Esophagus squamous epithelium (tissue), 5 donors: ENCODE results near the gene MPC1L. TPM values are rescaled to one million over a fixed set of nuclear protein-coding genes. Genes with fewer than 3 reads are reported as not detected.

ENCODE experiments used
- DNase-seq: peaks from one replicate; lab custom pipeline; 2025; lab: John Stamatoyannopoulos, UW
- H3K27ac ChIP-seq, 4 donors: fragments of 200-600 bp; sonication (generic); one replicate each; pipeline ENCODE4 v1.5.1; 2016 to 2019; ENCODE audit warnings: mild to moderate bottlenecking in 1 of 4
- H3K27me3 ChIP-seq, 4 donors: fragments of 200-600 bp; sonication (generic); 1 replicate in 3 of 4; 2 replicates in 1 of 4; pipeline versions ENCODE4 v1.5.1 to v1.6.0; 2017 to 2021; ENCODE audit warnings: antibody characterized with exemption in 1 of 4
- H3K36me3 ChIP-seq, 3 donors: fragments of 200-600 bp; sonication (generic); one replicate each; pipeline ENCODE4 v1.5.1; 2016 to 2019
- H3K4me1 ChIP-seq, 3 donors: fragments of 200-600 bp; sonication (generic); one replicate each; pipeline ENCODE4 v1.5.1; 2017 to 2019
- H3K4me3 ChIP-seq, 4 donors: fragments of 200-600 bp; sonication (generic); 1 replicate in 3 of 4; 2 replicates in 1 of 4; pipeline ENCODE4 v1.5.1; 2016 to 2019; ENCODE audit warnings: mild to moderate bottlenecking in 2 of 4, moderate library complexity in 1 of 4
- H3K9me3 ChIP-seq, 3 donors: fragments of 200-600 bp; sonication (generic); one replicate each; pipeline ENCODE4 v1.5.1; 2016 to 2019
- CTCF ChIP-seq, 6 experiments: fragments of 450-650 bp in 4 of 6; fragments of 200-600 bp in 2 of 6; sonication (generic) in 2 of 6; IDR thresholded peaks; one replicate each; pipeline ENCODE4 v1.5.1; 2016 to 2019; ENCODE audit warnings: antibody characterized with exemption in 6 of 6, mild to moderate bottlenecking in 4 of 6, moderate library complexity in 4 of 6
- POLR2A ChIP-seq, 4 donors: fragments of 450-650 bp; IDR thresholded peaks; one replicate each; pipeline ENCODE4 v1.6.1; 2017; ENCODE audit warnings: antibody characterized with exemption in 4 of 4, mild to moderate bottlenecking in 4 of 4, moderate library complexity in 3 of 4
- WGBS, 2 donors: methylation state at CpG; one replicate each; pipeline ENCODE4 v1.1.5; 2018; 5-methylcytosine and 5-hydroxymethylcytosine counted together
- intact Hi-C: fragments of 100-400 bp; cut with DNase I; formaldehyde crosslinking; loops from one replicate; pipeline ENCODE4 v1.15.0; 2022
- total RNA-seq, 4 donors: library from RNA; depleted of rRNA; stranded (reverse); fragments of >200 nt; gene quantifications; one replicate each; pipeline ENCODE4 v1.1.0, GENCODE V29; 2016
- donor health status: DM: yes; HTN: yes; CAD: no.

MPC1L gene
- total RNA-seq, 4 donors from 2014 or later = not detected

- Histone ChIP-seq H3K27me3 (no peaks in the 10 kb centered on the region), H3K27ac (peak overlapping the region; percentile 84 to 92 (median 85)), H3K4me1 (peaks cover 8 to 50% (median 22%) of the 10 kb centered on the region in 3 donors), H3K9me3 (no peaks in the 10 kb centered on the region), H3K36me3 (no peaks in the 10 kb centered on the region), H3K4me3 (peak overlapping the region; percentile 66 to 86 (median 76))
- 0 to 15% methylated on average over 9 to 17 of the region's 33 CpGs for WGBS, 2 donors
- TF ChIP-seq POLR2A (IDR thresholded peaks at IDR 0.05) (no peak), CTCF (IDR thresholded peaks at IDR 0.05) (no peak)
- intact Hi-C loops = no loop called here
- DNase-seq = no peak
Measured at GRCh38 chrX:40646489-40647306, 23.5 kb downstream of the MPC1L start.

- H3K36me3 ChIP-seq = peaks cover 0 to 3% (median 0%) of the 10 kb centered on the region in 3 donors
- H3K9me3 ChIP-seq = no peaks in the 10 kb centered on the region
- H3K27me3 ChIP-seq = no peaks in the 10 kb centered on the region
- H3K4me3 ChIP-seq = peak within 1 kb of the TSS; percentile 66 to 86 (median 76)
- intact Hi-C loops = no loop called here
- TF ChIP-seq POLR2A (IDR thresholded peaks at IDR 0.05) (peak in 2 of 4 donors; percentile 46 to 87), CTCF (IDR thresholded peaks at IDR 0.05) (no peak)
- peaks cover 5 to 41% (median 22%) of the 10 kb centered on the region in 3 donors for H3K4me1 ChIP-seq
- H3K27ac ChIP-seq = peak within 1 kb of the TSS; percentile 84 to 92 (median 85)
- 9 to 23% methylated on average over 4 to 10 of the region's 66 CpGs for WGBS, 2 donors
- DNase-seq = peak; percentile 63
Measured at GRCh38 chrX:40647307-40648197, 24.3 kb downstream of the MPC1L start, which contains the start of gene CXorf38. TSS of gene CXorf38 (minus strand) at chrX:40647561. CDS start at chrX:40647520, 41 bp downstream.

- peak; percentile 66 to 86 (median 81) for TF ChIP-seq CTCF (IDR thresholded peaks at IDR 0.05)
- no peak for TF ChIP-seq POLR2A (IDR thresholded peaks at IDR 0.05)
- intact Hi-C loops = loop anchor here (10.0 kb wide), 1 partner anchor 143 kb away; no protein-coding TSS in a partner anchor
- no peaks in the 10 kb centered on the region for H3K27me3 ChIP-seq
- H3K36me3 ChIP-seq = peaks cover 0 to 28% (median 4%) of the 10 kb centered on the region in 3 donors
- WGBS, 2 donors = 3 to 4% methylated on average over 3 of the region's 3 CpGs
- H3K9me3 ChIP-seq = no peaks in the 10 kb centered on the region
- H3K27ac ChIP-seq = peak overlapping the region in 1 of 4 donors; percentile 12
- no peak for DNase-seq
- peaks cover 0 to 5% (median 4%) of the 10 kb centered on the region in 3 donors for H3K4me1 ChIP-seq
- H3K4me3 ChIP-seq = no peak overlapping the region
Measured at GRCh38 chrX:40651620-40652223, 28.5 kb downstream of the MPC1L start.

GRCh38 chrX:40652664-40653063 lies 29.4 kb downstream of the MPC1L start:
- Histone ChIP-seq H3K36me3 (peaks cover 0 to 38% (median 4%) of the 10 kb centered on the region in 3 donors), H3K4me1 (peaks cover 0 to 5% (median 4%) of the 10 kb centered on the region in 3 donors), H3K4me3 (no peak overlapping the region), H3K27ac (no peak overlapping the region), H3K9me3 (no peaks in the 10 kb centered on the region), H3K27me3 (no peaks in the 10 kb centered on the region)
- intact Hi-C loops = loop anchor here (10.0 kb wide), 1 partner anchor 142 kb away; no protein-coding TSS in a partner anchor
- 75 to 88% methylated on average over 1 of the region's 1 CpG for WGBS, 2 donors
- TF ChIP-seq CTCF (IDR thresholded peaks at IDR 0.05) (no peak), POLR2A (IDR thresholded peaks at IDR 0.05) (no peak)
- DNase-seq = no peak
